Neural progenitor cell (in vitro differentiated cells): Measurements from ENCODE around the gene PIP4K2C. TPM values are rescaled to one million over a fixed set of nuclear protein-coding genes. Genes with fewer than 3 reads are reported as not detected.

Source experiments
- DNase-seq: peaks from one replicate; pipeline ENCODE4 v3.0.0-alpha.2; 2016; ENCODE audit warnings: low spot score
- H2AFZ ChIP-seq: fragments of 200-600 bp; sonication (generic); replicated peaks from 2 replicates; pipeline ENCODE4 v1.6.1; 2016; ENCODE audit warnings: antibody characterized with exemption
- H3F3A ChIP-seq: fragments of 200-600 bp; sonication (generic); 2 replicates; pipeline ENCODE4 v1.6.1; 2016; ENCODE audit warnings: antibody characterized with exemption, low read depth
- H3K27ac ChIP-seq: fragments of 200-600 bp; sonication (generic); 2 replicates; pipeline ENCODE4 v1.5.1; 2016; ENCODE audit warnings: mild to moderate bottlenecking
- H3K27me3 ChIP-seq: fragments of 200-600 bp; sonication (generic); 2 replicates; pipeline ENCODE4 v1.6.1; 2016; ENCODE audit warnings: mild to moderate bottlenecking, moderate library complexity
- H3K36me3 ChIP-seq: fragments of 200-600 bp; sonication (generic); 2 replicates; pipeline ENCODE4 v1.5.1; 2016
- H3K4me1 ChIP-seq: fragments of 200-600 bp; sonication (generic); 2 replicates; pipeline ENCODE4 v1.6.1; 2016; ENCODE audit warnings: mixed run types
- H3K4me2 ChIP-seq: fragments of 200-600 bp; sonication (generic); 2 replicates; pipeline ENCODE4 v1.6.1; 2016
- H3K4me3 ChIP-seq: fragments of 200-600 bp; sonication (generic); 2 replicates; pipeline ENCODE4 v1.5.1; 2016
- H3K79me2 ChIP-seq: fragments of 200-600 bp; sonication (generic); 2 replicates; pipeline ENCODE4 v1.6.1; 2016; ENCODE audit warnings: low read depth
- H3K9ac ChIP-seq: fragments of 200-600 bp; sonication (generic); 2 replicates; pipeline ENCODE4 v1.6.1; 2016
- H3K9me3 ChIP-seq: fragments of 200-600 bp; sonication (generic); 2 replicates; pipeline ENCODE4 v1.5.1; 2016; ENCODE audit warnings: low read depth
- H4K20me1 ChIP-seq: fragments of 200-600 bp; sonication (generic); 2 replicates; pipeline ENCODE4 v1.6.1; 2016; ENCODE audit warnings: low read depth
- H3K27ac Mint-ChIP-seq: 3 replicates; pipeline ENCODE4 v1.8.0; 2021; ENCODE audit warnings: mixed read lengths
- H3K27me3 Mint-ChIP-seq: 2 replicates; pipeline ENCODE4 v1.8.0; 2022; ENCODE audit warnings: low read depth, mild to moderate bottlenecking, inconsistent platforms, moderate library complexity, mixed read lengths; ENCODE audit not compliant: insufficient read depth
- H3K36me3 Mint-ChIP-seq: 3 replicates; pipeline ENCODE4 v1.8.0; 2021; ENCODE audit warnings: mixed read lengths
- H3K4me1 Mint-ChIP-seq: 3 replicates; pipeline ENCODE4 v1.8.0; 2021; ENCODE audit warnings: mixed read lengths
- H3K4me3 Mint-ChIP-seq: 3 replicates; pipeline ENCODE4 v1.8.0; 2021; ENCODE audit warnings: mild to moderate bottlenecking, moderate library complexity, mixed read lengths
- H3K9me3 Mint-ChIP-seq: 3 replicates; pipeline ENCODE4 v1.8.0; 2020; ENCODE audit warnings: mixed read lengths
- CTCF ChIP-seq: fragments of 200-600 bp; sonication (generic); IDR thresholded peaks from 2 replicates; pipeline ENCODE4 v1.5.1; 2017; ENCODE audit warnings: antibody characterized with exemption, mild to moderate bottlenecking
- EZH2 ChIP-seq: fragments of 200-600 bp; sonication (generic); IDR thresholded peaks from 2 replicates; pipeline ENCODE4 v1.6.1; 2017; ENCODE audit warnings: antibody characterized with exemption, mild to moderate bottlenecking, moderate library complexity
- EZH2phosphoT487 ChIP-seq: fragments of 200-600 bp; sonication (generic); IDR thresholded peaks from 2 replicates; pipeline ENCODE4 v1.6.1; 2017; ENCODE audit warnings: antibody characterized with exemption
- total RNA-seq: library from RNA; depleted of rRNA; stranded (reverse); fragments of >200 nt; gene quantifications from 2 replicates; pipeline ENCODE4 v1.2.3, GENCODE V29; 2015; ENCODE audit warnings: low replicate concordance

The PIP4K2C gene
- total RNA-seq, 1 donor from 2014 or later: 15.5 TPM

- Mint-ChIP-seq H3K9me3 (no peaks in the 10 kb centered on the region), H3K27me3 (peaks cover 2% of the 10 kb centered on the region), H3K27ac (no peak overlapping the region), H3K4me1 (no peaks in the 10 kb centered on the region), H3K36me3 (no peaks in the 10 kb centered on the region), H3K4me3 (no peak overlapping the region)
- H4K20me1 ChIP-seq: peaks cover 4% of the 10 kb centered on the region
- no peaks in the 10 kb centered on the region for H3K36me3 ChIP-seq
- H3K9ac ChIP-seq: no peak overlapping the region
- TF ChIP-seq EZH2: no peak
- TF ChIP-seq CTCF: no peak
- TF ChIP-seq EZH2phosphoT487: no peak
- H3K27ac ChIP-seq: no peak overlapping the region
- H3F3A ChIP-seq: peaks cover 9% of the 10 kb centered on the region
- no peaks in the 10 kb centered on the region for H3K79me2 ChIP-seq
- H3K4me2 ChIP-seq: no peak overlapping the region
- no peaks in the 10 kb centered on the region for H3K27me3 ChIP-seq
- H3K9me3 ChIP-seq: no peaks in the 10 kb centered on the region
- H3K4me1 ChIP-seq: no peaks in the 10 kb centered on the region
- H3K4me3 ChIP-seq: no peak overlapping the region
- no peak for DNase-seq
- H2AFZ ChIP-seq: no peak overlapping the region
These were observed 6.9 kb upstream of the PIP4K2C start for GRCh38 chr12:57584050-57584449.

- Histone ChIP-seq H3K9me3 (no peaks in the 10 kb centered on the region), H3K4me2 (no peak overlapping the region), H3K79me2 (no peaks in the 10 kb centered on the region), H3K27ac (no peak overlapping the region), H3F3A (peaks cover 9% of the 10 kb centered on the region), H3K4me3 (no peak overlapping the region), H3K27me3 (no peaks in the 10 kb centered on the region), H3K9ac (no peak overlapping the region), H2AFZ (no peak overlapping the region), H3K4me1 (no peaks in the 10 kb centered on the region), H4K20me1 (peaks cover 4% of the 10 kb centered on the region), H3K36me3 (no peaks in the 10 kb centered on the region)
- H3K36me3 Mint-ChIP-seq: no peaks in the 10 kb centered on the region
- TF ChIP-seq EZH2 (no peak), CTCF (no peak), EZH2phosphoT487 (no peak)
- no peak for DNase-seq
- no peak overlapping the region for H3K4me3 Mint-ChIP-seq
- no peaks in the 10 kb centered on the region for H3K4me1 Mint-ChIP-seq
- no peaks in the 10 kb centered on the region for H3K9me3 Mint-ChIP-seq
- no peak overlapping the region for H3K27ac Mint-ChIP-seq
- peaks cover 2% of the 10 kb centered on the region for H3K27me3 Mint-ChIP-seq
These were observed 6.3 kb upstream of the PIP4K2C start for GRCh38 chr12:57584690-57585089.

GRCh38 chr12:57585156-57585555, 5.8 kb upstream of the PIP4K2C start:
- TF ChIP-seq EZH2phosphoT487: no peak
- no peak for TF ChIP-seq CTCF
- TF ChIP-seq EZH2: no peak
- Histone ChIP-seq H3F3A (peaks cover 9% of the 10 kb centered on the region), H2AFZ (no peak overlapping the region), H4K20me1 (peaks cover 4% of the 10 kb centered on the region), H3K79me2 (no peaks in the 10 kb centered on the region), H3K27ac (no peak overlapping the region), H3K9me3 (no peaks in the 10 kb centered on the region), H3K27me3 (peaks cover 2% of the 10 kb centered on the region), H3K4me2 (no peak overlapping the region), H3K4me3 (no peak overlapping the region), H3K9ac (no peak overlapping the region), H3K4me1 (no peaks in the 10 kb centered on the region), H3K36me3 (no peaks in the 10 kb centered on the region)
- H3K36me3 Mint-ChIP-seq: no peaks in the 10 kb centered on the region
- no peak overlapping the region for H3K27ac Mint-ChIP-seq
- H3K4me1 Mint-ChIP-seq: no peaks in the 10 kb centered on the region
- peaks cover 2% of the 10 kb centered on the region for H3K27me3 Mint-ChIP-seq
- DNase-seq: no peak
- no peaks in the 10 kb centered on the region for H3K9me3 Mint-ChIP-seq
- no peak overlapping the region for H3K4me3 Mint-ChIP-seq
